ENCODE measurements around the gene CHI3L2. TPM values are rescaled to one million over a fixed set of nuclear protein-coding genes. Genes with fewer than 3 reads are reported as not detected.

CHI3L2 gene
- total and polyA plus RNA-seq, 2 of the 13 experiments (the other 11 are each of a cell fraction or from before 2014, with no cell fraction given) = 0.46 to 1.7 TPM

DNA sequence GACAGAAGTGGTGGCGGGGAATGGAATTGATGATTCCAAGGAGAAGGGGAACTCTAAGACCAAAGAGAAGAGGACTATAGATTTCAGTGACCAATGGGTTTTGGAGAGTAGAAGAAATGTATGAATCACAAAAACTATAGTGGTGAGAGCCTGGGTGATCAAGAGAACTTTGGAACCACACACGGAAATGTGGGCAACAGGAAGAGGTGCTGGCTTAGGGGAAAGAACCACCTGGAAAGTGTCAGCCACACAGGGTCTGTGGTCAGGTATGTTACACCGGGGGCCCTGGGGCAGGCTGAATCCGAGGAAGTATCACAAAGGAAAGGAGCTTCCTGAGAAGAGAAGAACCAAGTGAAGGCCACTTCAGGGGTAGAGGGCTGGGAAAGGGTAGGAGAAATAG, 51.6 kb downstream of the CHI3L2 start:
- no peak for FAIRE-seq
- no peak for ATAC-seq
- no peak overlapping the region for H3K27ac ChIP-seq (ENCODE audit: extremely low read length, insufficient read depth, low read length)
- no peak for TF ChIP-seq BCLAF1 (IDR thresholded peaks at IDR 0.05)
- TF ChIP-seq AGO1 (IDR thresholded peaks at IDR 0.05; ENCODE audit: low read depth, low read length, poor library complexity, severe bottlenecking) = no peak
- no peak for TF ChIP-seq ZFYVE20 (CRISPR knock-in tag; IDR thresholded peaks at IDR 0.05; ENCODE audit: borderline replicate concordance, low read depth)
- no peak for TF ChIP-seq WIZ (CRISPR knock-in tag; IDR thresholded peaks at IDR 0.05)
- TF ChIP-seq, protein P1, sequence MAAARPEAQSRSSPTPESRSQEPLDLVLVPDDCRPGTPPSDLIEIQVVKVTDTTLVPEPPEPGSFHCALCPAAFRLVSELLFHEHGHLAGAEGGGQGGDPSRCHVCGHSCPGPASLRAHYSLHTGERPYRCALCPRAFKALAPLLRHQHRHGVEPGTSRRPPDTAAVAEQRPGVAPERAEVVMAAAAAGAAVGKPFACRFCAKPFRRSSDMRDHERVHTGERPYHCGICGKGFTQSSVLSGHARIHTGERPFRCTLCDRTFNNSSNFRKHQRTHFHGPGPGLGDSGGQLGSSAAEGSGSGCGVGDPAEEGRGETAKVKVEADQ (CRISPR knock-in tag; IDR thresholded peaks at IDR 0.05; ENCODE audit: borderline replicate concordance) = no peak
- TF ChIP-seq, protein P2, sequence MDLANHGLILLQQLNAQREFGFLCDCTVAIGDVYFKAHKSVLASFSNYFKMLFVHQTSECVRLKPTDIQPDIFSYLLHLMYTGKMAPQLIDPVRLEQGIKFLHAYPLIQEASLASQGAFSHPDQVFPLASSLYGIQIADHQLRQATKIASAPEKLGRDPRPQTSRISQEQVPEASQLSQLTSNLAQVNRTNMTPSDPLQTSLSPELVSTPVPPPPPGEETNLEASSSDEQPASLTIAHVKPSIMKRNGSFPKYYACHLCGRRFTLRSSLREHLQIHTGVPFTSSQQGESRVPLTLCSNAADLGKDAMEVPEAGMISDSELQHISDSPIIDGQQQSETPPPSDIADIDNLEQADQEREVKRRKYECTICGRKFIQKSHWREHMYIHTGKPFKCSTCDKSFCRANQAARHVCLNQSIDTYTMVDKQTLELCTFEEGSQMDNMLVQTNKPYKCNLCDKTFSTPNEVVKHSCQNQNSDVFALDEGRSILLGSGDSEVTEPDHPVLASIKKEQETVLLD (CRISPR knock-in tag; IDR thresholded peaks at IDR 0.05; ENCODE audit: low read depth) = no peak
- TF ChIP-seq ELF3 (CRISPR knock-in tag; IDR thresholded peaks at IDR 0.05) = peak; percentile 52; the same call in 1 of the 2 replicates
- no peak for TF ChIP-seq GABPB1 (CRISPR knock-in tag; IDR thresholded peaks at IDR 0.05)
- TF ChIP-seq ZNF317 (CRISPR knock-in tag; IDR thresholded peaks at IDR 0.05) = peak; percentile 77; the same call in 1 of the 2 replicates
- no peaks in the 10 kb centered on the region for H3K9me3 ChIP-seq (ENCODE audit: low read length)
- H3K4me2 ChIP-seq (ENCODE audit: low read depth, low read length) = no peak overlapping the region; the same call in 1 of the 2 replicates
- in situ Hi-C loops (cut with HindIII; ENCODE audit: extremely low pct_ligation_motif_present, low pct_unique_long_range_greater_than_20kb) = no loop called here
- no peak overlapping the region for H2AFZ ChIP-seq (ENCODE audit: low read length)
- 22% methylated on average over 4 of the region's 4 CpGs for WGBS (ENCODE audit: low lambda C conversion rate)
- no peak for DNase-seq (ENCODE audit: low spot score)
- no TSS peak for BruUV-seq (replicated peaks)
- ChIA-PET CTCF (ENCODE audit: low intra/inter-chr PET ratio, low total read pairs) (no interaction called here), POLR2A (no interaction called here)
- no peaks in the 10 kb centered on the region for H3K36me3 ChIP-seq (replicated peaks in 1 of 2; ENCODE audit: control insufficient read depth in 1 of 2, insufficient read depth in 2 of 2, low read length in 2 of 2)
- H3K4me1 ChIP-seq (ENCODE audit: insufficient read depth, low read length) = peaks cover 16% of the 10 kb centered on the region
- no peak overlapping the region for H3K4me3 ChIP-seq (replicated peaks in 1 of 3; ENCODE audit: insufficient read depth in 1 of 3, low read depth in 2 of 3, low read length in 3 of 3)
- intact Hi-C loops (cut with micrococcal nuclease; ENCODE audit: unreplicated experiment) = no loop called here
- no peaks in the 10 kb centered on the region for H3K79me2 ChIP-seq (ENCODE audit: insufficient read depth, low read length)
- no peaks in the 10 kb centered on the region for H4K20me1 ChIP-seq (ENCODE audit: insufficient read depth, low read length)
- H3K9ac ChIP-seq (ENCODE audit: insufficient read depth, low read depth, low read length) = no peak overlapping the region
- H3K27me3 ChIP-seq (ENCODE audit: control insufficient read depth in 1 of 2, insufficient read depth in 2 of 2, low read length in 2 of 2) = no peaks in the 10 kb centered on the region

Data from HepG2 (cell line).